Right atrium auricular region (tissue), 2 donors: ENCODE data around the gene ATOH7. TPM values are rescaled to one million over a fixed set of nuclear protein-coding genes. Genes with fewer than 3 reads are reported as not detected.
"Not testable (repeated sequence)": the region's sequence is repeated elsewhere in the genome, so short reads cannot be mapped to it uniquely, and the experiment has no call there.

Experiments used
- DNase-seq: peaks from one replicate; pipeline ENCODE4 v3.0.0-alpha.2; 2019; ENCODE audit warnings: low spot score
- H3K27ac ChIP-seq, 2 donors: fragments of 200-600 bp; sonication (generic); 1 replicate in 1 of 2; 2 replicates in 1 of 2; pipeline ENCODE4 v1.5.1; 2016 to 2019
- H3K27me3 ChIP-seq, 2 donors: fragments of 200-600 bp; sonication (generic); one replicate each; pipeline versions ENCODE4 v1.5.1 to v1.6.0; 2017 to 2019
- H3K36me3 ChIP-seq: fragments of 200-600 bp; sonication (generic); one replicate; pipeline ENCODE4 v1.5.1; 2016
- H3K4me1 ChIP-seq, 2 donors: fragments of 200-600 bp; sonication (generic); one replicate each; pipeline versions ENCODE4 v1.5.1 to v1.6.0; 2017 to 2019
- H3K4me3 ChIP-seq, 2 donors: fragments of 200-600 bp; sonication (generic); 1 replicate in 1 of 2; 2 replicates in 1 of 2; pipeline ENCODE4 v1.5.1; 2017 to 2019; ENCODE audit warnings: mild to moderate bottlenecking in 1 of 2, moderate library complexity in 1 of 2
- H3K9me3 ChIP-seq, 2 donors: fragments of 200-600 bp; sonication (generic); one replicate each; pipeline ENCODE4 v1.5.1; 2019
- CTCF ChIP-seq, 2 donors: fragments of 200-600 bp; sonication (generic); IDR thresholded peaks; one replicate each; pipeline ENCODE4 v1.5.1; 2019; ENCODE audit warnings: antibody characterized with exemption in 2 of 2
- total RNA-seq, 2 donors: library from RNA; depleted of rRNA; stranded (reverse); fragments of >200 nt; gene quantifications; one replicate each; pipeline ENCODE4 v1.1.0, GENCODE V29; 2016

ATOH7 gene
- total RNA-seq, 2 donors from 2014 or later: not detected

- Histone ChIP-seq H3K36me3 (no peaks in the 10 kb centered on the region), H3K9me3 (no peaks in the 10 kb centered on the region), H3K4me3 (no peak overlapping the region), H3K27me3 (no peaks in the 10 kb centered on the region), H3K27ac (no peak overlapping the region), H3K4me1 (no peaks in the 10 kb centered on the region)
- DNase-seq: no peak
- no peak for TF ChIP-seq CTCF (IDR thresholded peaks at IDR 0.05)
These were observed 19.9 kb upstream of the ATOH7 start for GRCh38 chr10:68251625-68252495.

GRCh38 chr10:68251151-68251550, 19.2 kb upstream of the ATOH7 start:
- H3K27me3 ChIP-seq: no peaks in the 10 kb centered on the region
- no peak for TF ChIP-seq CTCF (IDR thresholded peaks at IDR 0.05)
- H3K36me3 ChIP-seq: no peaks in the 10 kb centered on the region
- no peak overlapping the region for H3K4me3 ChIP-seq
- no peak for DNase-seq
- no peaks in the 10 kb centered on the region for H3K9me3 ChIP-seq
- H3K4me1 ChIP-seq: no peaks in the 10 kb centered on the region
- H3K27ac ChIP-seq: no peak overlapping the region

GRCh38 chr10:68249297-68249696, 17.4 kb upstream of the ATOH7 start:
- no peaks in the 10 kb centered on the region for H3K9me3 ChIP-seq
- no peaks in the 10 kb centered on the region for H3K36me3 ChIP-seq
- no peaks in the 10 kb centered on the region for H3K27me3 ChIP-seq
- DNase-seq: no peak
- no peak overlapping the region for H3K4me3 ChIP-seq
- no peak for TF ChIP-seq CTCF (IDR thresholded peaks at IDR 0.05)
- H3K4me1 ChIP-seq: no peaks in the 10 kb centered on the region
- H3K27ac ChIP-seq: no peak overlapping the region

GRCh38 chr10:68247931-68248330, 16.0 kb upstream of the ATOH7 start:
- Histone ChIP-seq H3K27ac (no peak overlapping the region), H3K4me3 (no peak overlapping the region), H3K36me3 (no peaks in the 10 kb centered on the region), H3K4me1 (no peaks in the 10 kb centered on the region), H3K9me3 (no peaks in the 10 kb centered on the region), H3K27me3 (no peaks in the 10 kb centered on the region)
- no peak for DNase-seq
- no peak for TF ChIP-seq CTCF (IDR thresholded peaks at IDR 0.05)

- not testable (repeated sequence) for DNase-seq, H3K27ac ChIP-seq, H3K36me3 ChIP-seq, H3K4me3 ChIP-seq, H3K9me3 ChIP-seq, H3K27me3 ChIP-seq, H3K4me1 ChIP-seq
These were observed 14.5 kb upstream of the ATOH7 start for GRCh38 chr10:68246397-68246796.

- H3K4me1 ChIP-seq: no peaks in the 10 kb centered on the region
- TF ChIP-seq CTCF (IDR thresholded peaks at IDR 0.05): no peak
- no peak for DNase-seq
These were observed 10.1 kb upstream of the ATOH7 start for GRCh38 chr10:68242051-68242450.

More at GRCh38 chr10:68242051-68242450, 10.1 kb upstream of the ATOH7 start:
- Histone ChIP-seq H3K4me3 (no peak overlapping the region), H3K36me3 (no peaks in the 10 kb centered on the region), H3K9me3 (no peaks in the 10 kb centered on the region), H3K27me3 (no peaks in the 10 kb centered on the region), H3K27ac (no peak overlapping the region)
